ENCODE measurements around the gene METTL21C. TPM values are rescaled to one million over a fixed set of nuclear protein-coding genes. Genes with fewer than 3 reads are reported as not detected.

The METTL21C gene
- total RNA-seq, 1 experiment from 2014 or later, result not detected

Other genes starting within 250 kb of the METTL21C start
- 62.4 and 64.0 TPM in 2 replicates for gene TPP2, start 98.1 kb downstream of the METTL21C start, total RNA-seq (2014; rRNA removed; shearing (Covaris generic))
- 38.2 and 60.5 TPM in 2 replicates for gene TEX30, start 78.7 kb upstream of the METTL21C start, total RNA-seq (2014; rRNA removed; shearing (Covaris generic))
- 42.0 and 49.1 TPM in 2 replicates for gene POGLUT2, start 103.9 kb upstream of the METTL21C start, total RNA-seq (2014; rRNA removed; shearing (Covaris generic))
- gene BIVM, start 104.1 kb upstream of the METTL21C start, total RNA-seq (2014; rRNA removed; shearing (Covaris generic)), result 18.5 and 20.0 TPM in 2 replicates
- 15.9 and 50.2 TPM in 2 replicates for gene ERCC5, start 151.0 kb upstream of the METTL21C start, total RNA-seq (2014; rRNA removed; shearing (Covaris generic))

Measured in G401 (cell line).